Naive thymus-derived CD8-positive, alpha-beta T cell (primary cell): ENCODE results near the gene OR5I1. TPM values are rescaled to one million over a fixed set of nuclear protein-coding genes. Genes with fewer than 3 reads are reported as not detected.
"Not testable (repeated sequence)": the region's sequence is repeated elsewhere in the genome, so short reads cannot be mapped to it uniquely, and the experiment has no call there.

Experiments used
- ATAC-seq, 2 donors: fragments of 150-1000 bp; cut with Tn5 transposase in 1 of 2; sonication (Bioruptor Pico), chemical (Tn5 transposase) in 1 of 2; 1 replicate in 1 of 2; 2 replicates in 1 of 2; pipeline ENCODE4 v1.10.0; 2021; ENCODE audit warnings: mild to moderate bottlenecking in 2 of 2, moderate library complexity in 2 of 2
- POLR2A ChIA-PET: fragments of 350-600 bp; sonication (Branson Sonifier 250); formaldehyde crosslinking; loops from one replicate; lab custom pipeline; 2021; ENCODE audit warnings: antibody characterized with exemption; lab: Charles Lee
- DNase-seq, 10 donors: peaks; one replicate each; pipeline versions ENCODE4 v3.0.0 to v3.0.0-alpha.2; 2020 to 2022
- H3K27ac Mint-ChIP-seq, 10 donors: one replicate each; pipeline ENCODE4 v1.8.0; 2020 to 2022; ENCODE audit warnings: mild to moderate bottlenecking in 10 of 10, mixed read lengths in 10 of 10, moderate library complexity in 4 of 10, inconsistent platforms in 1 of 10
- H3K27me3 Mint-ChIP-seq, 5 donors: one replicate each; pipeline ENCODE4 v1.8.0; 2021 to 2022; ENCODE audit warnings: mixed read lengths in 5 of 5
- H3K36me3 Mint-ChIP-seq, 3 donors: one replicate each; pipeline ENCODE4 v1.8.0; 2020 to 2022; ENCODE audit warnings: mixed read lengths in 3 of 3, mild to moderate bottlenecking in 2 of 3, inconsistent platforms in 1 of 3
- H3K4me1 Mint-ChIP-seq, 4 donors: one replicate each; pipeline ENCODE4 v1.8.0; 2021 to 2022; ENCODE audit warnings: mixed read lengths in 4 of 4
- H3K4me3 Mint-ChIP-seq, 10 donors: one replicate each; pipeline ENCODE4 v1.8.0; 2020 to 2022; ENCODE audit warnings: mild to moderate bottlenecking in 10 of 10, mixed read lengths in 10 of 10, moderate library complexity in 6 of 10, inconsistent platforms in 1 of 10
- H3K9me3 Mint-ChIP-seq, 9 donors: one replicate each; pipeline ENCODE4 v1.8.0; 2020 to 2022; ENCODE audit warnings: mixed read lengths in 9 of 9, mild to moderate bottlenecking in 3 of 9, inconsistent platforms in 1 of 9, moderate library complexity in 1 of 9
- polyA plus RNA-seq, 3 donors: library from polyadenylated mRNA; unstranded; fragments of 300-500 nt; fragmentation: Illumina TruSeq; gene quantifications; one replicate each; pipeline ENCODE4 v1.2.3, GENCODE V29; 2021
- total RNA-seq, 8 experiments: library from RNA in 2 of 8; stranded (reverse) in 2 of 8; gene quantifications; one replicate each; pipeline ENCODE4 v1.2.3 and lab custom pipeline; 2021 to 2026

OR5I1 gene
- total RNA-seq (not detected), polyA plus RNA-seq (not detected), total RNA-seq (lab: John Stamatoyannopoulos, UW) (0 reads per million in 6 experiments)

GRCh38 chr11:55936300-55936699 lies at the start of gene OR5I1:
Gene OR5I1, minus strand, starts transcription at chr11:55936400. Its CDS starts 0 bp downstream, at chr11:55936400.
- Mint-ChIP-seq H3K9me3 (peaks cover 0 to 14% (median 5%) of the 10 kb centered on the region in 9 donors), H3K4me1 (no peaks in the 10 kb centered on the region), H3K27ac (no peak within 1 kb of the TSS), H3K27me3 (no peaks in the 10 kb centered on the region), H3K4me3 (no peak within 1 kb of the TSS), H3K36me3 (no peaks in the 10 kb centered on the region)
- no peak for DNase-seq
- POLR2A ChIA-PET = no interaction called here
- no peak for ATAC-seq

GRCh38 chr11:55970935-55971334 lies 34.7 kb upstream of the OR5I1 start:
- H3K27me3 Mint-ChIP-seq = no peaks in the 10 kb centered on the region
- no peaks in the 10 kb centered on the region for H3K36me3 Mint-ChIP-seq
- ATAC-seq (no peak), DNase-seq (no peak)
- POLR2A ChIA-PET = no interaction called here
- no peak overlapping the region for H3K27ac Mint-ChIP-seq
- no peak overlapping the region for H3K4me3 Mint-ChIP-seq
- no peaks in the 10 kb centered on the region for H3K4me1 Mint-ChIP-seq
- peaks cover 0 to 31% (median 17%) of the 10 kb centered on the region in 9 donors for H3K9me3 Mint-ChIP-seq

GRCh38 chr11:55969845-55970244 lies 33.6 kb upstream of the OR5I1 start, which contains the start of gene OR10AG1:
Gene OR10AG1, minus strand, starts transcription at chr11:55969945. Its CDS starts 38 bp downstream, at chr11:55969907.
- no peaks in the 10 kb centered on the region for H3K36me3 Mint-ChIP-seq
- peaks cover 0 to 40% (median 17%) of the 10 kb centered on the region in 9 donors for H3K9me3 Mint-ChIP-seq
- no peaks in the 10 kb centered on the region for H3K27me3 Mint-ChIP-seq
- POLR2A ChIA-PET = no interaction called here
- no peak for DNase-seq
- no peak for ATAC-seq
- no peak within 1 kb of the TSS for H3K27ac Mint-ChIP-seq
- no peaks in the 10 kb centered on the region for H3K4me1 Mint-ChIP-seq
- H3K4me3 Mint-ChIP-seq = no peak within 1 kb of the TSS

- no peaks in the 10 kb centered on the region for H3K27me3 Mint-ChIP-seq
- DNase-seq = no peak
Observed at GRCh38 chr11:55967914-55968313, 31.7 kb upstream of the OR5I1 start.

GRCh38 chr11:55966391-55966790 lies 30.2 kb upstream of the OR5I1 start:
- Mint-ChIP-seq H3K4me1 (no peaks in the 10 kb centered on the region), H3K27me3 (no peaks in the 10 kb centered on the region), H3K4me3 (no peak overlapping the region), H3K27ac (no peak overlapping the region), H3K36me3 (no peaks in the 10 kb centered on the region), H3K9me3 (peaks cover 3 to 47% (median 13%) of the 10 kb centered on the region in 9 donors)
- POLR2A ChIA-PET = no interaction called here
- DNase-seq = no peak
- ATAC-seq = no peak

More at GRCh38 chr11:55967914-55968313, 31.7 kb upstream of the OR5I1 start:
- POLR2A ChIA-PET = no interaction called here
- Mint-ChIP-seq H3K4me3 (no peak overlapping the region), H3K4me1 (no peaks in the 10 kb centered on the region), H3K9me3 (peaks cover under 1 to 48% (median 17%) of the 10 kb centered on the region in 9 donors), H3K36me3 (no peaks in the 10 kb centered on the region), H3K27ac (no peak overlapping the region)
- ATAC-seq = no peak

GRCh38 chr11:55956521-55956920 lies 20.3 kb upstream of the OR5I1 start:
- H3K36me3 Mint-ChIP-seq = no peaks in the 10 kb centered on the region
- no peak overlapping the region for H3K27ac Mint-ChIP-seq
- H3K27me3 Mint-ChIP-seq = no peaks in the 10 kb centered on the region
- H3K4me3 Mint-ChIP-seq = no peak overlapping the region
- H3K4me1 Mint-ChIP-seq = no peaks in the 10 kb centered on the region
- no peak for DNase-seq
- peaks cover 0 to 9% (median 4%) of the 10 kb centered on the region in 9 donors for H3K9me3 Mint-ChIP-seq
- POLR2A ChIA-PET = no interaction called here
- no peak for ATAC-seq

- POLR2A ChIA-PET = no interaction called here
- no peak overlapping the region for H3K4me3 Mint-ChIP-seq
- H3K4me1 Mint-ChIP-seq = no peaks in the 10 kb centered on the region
- H3K9me3 Mint-ChIP-seq = peaks cover 0 to 21% (median 0%) of the 10 kb centered on the region in 9 donors
- DNase-seq (no peak), ATAC-seq (no peak)
- H3K27ac Mint-ChIP-seq = no peak overlapping the region
- no peaks in the 10 kb centered on the region for H3K27me3 Mint-ChIP-seq
- H3K36me3 Mint-ChIP-seq = no peaks in the 10 kb centered on the region
Observed at GRCh38 chr11:55949330-55949729, 13.1 kb upstream of the OR5I1 start.

- DNase-seq = no peak
- Mint-ChIP-seq H3K9me3 (peaks cover 0 to 9% (median 2%) of the 10 kb centered on the region in 9 donors), H3K27ac (no peak overlapping the region), H3K4me3 (no peak overlapping the region), H3K27me3 (no peaks in the 10 kb centered on the region), H3K36me3 (no peaks in the 10 kb centered on the region), H3K4me1 (no peaks in the 10 kb centered on the region)
- ATAC-seq = no peak
- POLR2A ChIA-PET = no interaction called here
Observed at GRCh38 chr11:55942785-55943392, 6.7 kb upstream of the OR5I1 start.

GRCh38 chr11:55920537-55920936 lies 15.7 kb downstream of the OR5I1 start:
- POLR2A ChIA-PET = no interaction called here

GRCh38 chr11:55914482-55914881 lies 21.7 kb downstream of the OR5I1 start, which contains the start of gene OR5W2:
Gene OR5W2, minus strand, starts transcription at chr11:55914582. Its CDS starts 0 bp downstream, at chr11:55914582.
- ATAC-seq (no peak), DNase-seq (no peak)
- no peaks in the 10 kb centered on the region for H3K4me1 Mint-ChIP-seq
- H3K27me3 Mint-ChIP-seq = no peaks in the 10 kb centered on the region
- no peaks in the 10 kb centered on the region for H3K36me3 Mint-ChIP-seq
- H3K4me3 Mint-ChIP-seq = no peak within 1 kb of the TSS
- H3K9me3 Mint-ChIP-seq = peaks cover 3 to 21% (median 8%) of the 10 kb centered on the region in 9 donors
- no peak within 1 kb of the TSS for H3K27ac Mint-ChIP-seq
- POLR2A ChIA-PET = no interaction called here

More at GRCh38 chr11:55920537-55920936, 15.7 kb downstream of the OR5I1 start:
- no peak overlapping the region for H3K27ac Mint-ChIP-seq
- H3K27me3 Mint-ChIP-seq = no peaks in the 10 kb centered on the region
- H3K4me1 Mint-ChIP-seq = no peaks in the 10 kb centered on the region
- DNase-seq (no peak), ATAC-seq (no peak)
- H3K9me3 Mint-ChIP-seq = peaks cover 0 to 22% (median 15%) of the 10 kb centered on the region in 9 donors
- H3K4me3 Mint-ChIP-seq = no peak overlapping the region
- H3K36me3 Mint-ChIP-seq = peaks cover 0 to 6% (median 0%) of the 10 kb centered on the region in 3 donors

GRCh38 chr11:55902308-55902707 lies 33.9 kb downstream of the OR5I1 start:
- POLR2A ChIA-PET = no interaction called here
- H3K4me3 Mint-ChIP-seq = no peak overlapping the region
- no peaks in the 10 kb centered on the region for H3K27me3 Mint-ChIP-seq
- ATAC-seq (no peak), DNase-seq (no peak)
- H3K4me1 Mint-ChIP-seq = no peaks in the 10 kb centered on the region
- H3K27ac Mint-ChIP-seq = no peak overlapping the region
- H3K9me3 Mint-ChIP-seq = peaks cover 0 to 24% (median 8%) of the 10 kb centered on the region in 9 donors
- H3K36me3 Mint-ChIP-seq = peaks cover 0 to 8% (median 0%) of the 10 kb centered on the region in 3 donors

GRCh38 chr11:55895216-55895615 lies 41.0 kb downstream of the OR5I1 start:
- POLR2A ChIA-PET = no interaction called here
- no peak overlapping the region for H3K27ac Mint-ChIP-seq
- ATAC-seq (no peak), DNase-seq (no peak)
- no peak overlapping the region for H3K4me3 Mint-ChIP-seq
- no peaks in the 10 kb centered on the region for H3K36me3 Mint-ChIP-seq
- no peaks in the 10 kb centered on the region for H3K27me3 Mint-ChIP-seq
- H3K9me3 Mint-ChIP-seq = peaks cover 0 to 27% (median 13%) of the 10 kb centered on the region in 9 donors
- H3K4me1 Mint-ChIP-seq = no peaks in the 10 kb centered on the region

- H3K27me3 Mint-ChIP-seq, ATAC-seq, H3K4me3 Mint-ChIP-seq, H3K27ac Mint-ChIP-seq, H3K4me1 Mint-ChIP-seq, POLR2A ChIA-PET, H3K36me3 Mint-ChIP-seq, DNase-seq: not testable (repeated sequence)
- peaks cover 2 to 25% (median 11%) of the 10 kb centered on the region in 9 donors for H3K9me3 Mint-ChIP-seq
Observed at GRCh38 chr11:55885481-55885880, 50.7 kb downstream of the OR5I1 start.
